GM18907 (cell line): ENCODE measurements around the gene CCSER1.
"Not testable (repeated sequence)": the region's sequence is repeated elsewhere in the genome, so short reads cannot be mapped to it uniquely, and the experiment has no call there.

Experiments used
- ATAC-seq: cut with Tn5 transposase; IDR thresholded peaks from one replicate; pipeline ENCODE4 v1.9.1; 2021; ENCODE audit warnings: mild to moderate bottlenecking, moderate library complexity; ENCODE audit not compliant: unreplicated experiment

The CCSER1 gene

GRCh38 chr4:90996813-90997212 is 869.6 kb downstream of the CCSER1 start:
- ATAC-seq = no peak

GRCh38 chr4:91015861-91016260 is 888.7 kb downstream of the CCSER1 start:
- ATAC-seq = no peak

GRCh38 chr4:91019513-91019912 is 892.3 kb downstream of the CCSER1 start:
- no peak for ATAC-seq

GRCh38 chr4:91025241-91026148 is 898.3 kb downstream of the CCSER1 start:
- no peak for ATAC-seq

- ATAC-seq = no peak
These were observed 901.0 kb downstream of the CCSER1 start for GRCh38 chr4:91028228-91028627.

GRCh38 chr4:91031761-91032160 is 904.6 kb downstream of the CCSER1 start:
- ATAC-seq = no peak

GRCh38 chr4:91032725-91033445 is 905.7 kb downstream of the CCSER1 start:
- ATAC-seq = no peak

GRCh38 chr4:91035276-91035675 is 908.1 kb downstream of the CCSER1 start:
- ATAC-seq = no peak

GRCh38 chr4:91037951-91038350 is 910.8 kb downstream of the CCSER1 start:
- no peak for ATAC-seq

- no peak for ATAC-seq
These were observed 930.7 kb downstream of the CCSER1 start for GRCh38 chr4:91057871-91058270.

- no peak for ATAC-seq
These were observed 931.2 kb downstream of the CCSER1 start for GRCh38 chr4:91058345-91058744.

GRCh38 chr4:91064157-91064853 is 937.1 kb downstream of the CCSER1 start:
- ATAC-seq = no peak

- ATAC-seq = no peak
These were observed 937.9 kb downstream of the CCSER1 start for GRCh38 chr4:91065117-91065516.

GRCh38 chr4:91070736-91071135 is 943.5 kb downstream of the CCSER1 start:
- ATAC-seq = no peak

GRCh38 chr4:91076147-91076546 is 949.0 kb downstream of the CCSER1 start:
- no peak for ATAC-seq

- no peak for ATAC-seq
These were observed 958.8 kb downstream of the CCSER1 start for GRCh38 chr4:91085961-91086360.

GRCh38 chr4:91087743-91088142 is 960.5 kb downstream of the CCSER1 start:
- no peak for ATAC-seq

- ATAC-seq = peak; percentile 51
These were observed 962.0 kb downstream of the CCSER1 start for GRCh38 chr4:91089178-91089577.

- no peak for ATAC-seq
These were observed 965.3 kb downstream of the CCSER1 start for GRCh38 chr4:91092398-91092980.

GRCh38 chr4:91094220-91094619 is 967.0 kb downstream of the CCSER1 start:
- not testable (repeated sequence) for ATAC-seq

- no peak for ATAC-seq
These were observed 972.5 kb downstream of the CCSER1 start for GRCh38 chr4:91099666-91100065.
